Ascending aorta (tissue), 2 donors: Measurements from ENCODE around the gene MYBBP1A. TPM values are rescaled to one million over a fixed set of nuclear protein-coding genes. Genes with fewer than 3 reads are reported as not detected.
A peak's percentile ranks its signal among the peaks of the same experiment; 100 is the strongest.

Experiments
- DNase-seq, 2 donors: peaks; one replicate each; pipeline ENCODE4 v3.0.0-alpha.2; 2019; ENCODE audit warnings: low spot score in 2 of 2
- H3K27ac ChIP-seq, 2 donors: fragments of 200-600 bp; sonication (generic); one replicate each; pipeline ENCODE4 v1.5.1; 2016 to 2017; ENCODE audit warnings: mild to moderate bottlenecking in 1 of 2
- H3K27me3 ChIP-seq: fragments of 200-600 bp; sonication (generic); one replicate; pipeline ENCODE4 v1.5.1; 2017
- H3K36me3 ChIP-seq, 2 donors: fragments of 200-600 bp; sonication (generic); one replicate each; pipeline ENCODE4 v1.5.1; 2016
- H3K4me1 ChIP-seq, 2 donors: fragments of 200-600 bp; sonication (generic); one replicate each; pipeline ENCODE4 v1.5.1; 2016 to 2017; ENCODE audit warnings: mild to moderate bottlenecking in 1 of 2
- H3K4me3 ChIP-seq, 2 donors: fragments of 200-600 bp; sonication (generic); one replicate each; pipeline ENCODE4 v1.5.1; 2016 to 2017; ENCODE audit warnings: mild to moderate bottlenecking in 1 of 2
- H3K9me3 ChIP-seq, 2 donors: fragments of 200-600 bp; sonication (generic); one replicate each; pipeline ENCODE4 v1.5.1; 2016
- CTCF ChIP-seq, 3 experiments: fragments of 200-600 bp in 2 of 3; fragments of 450-650 bp in 1 of 3; sonication (generic) in 2 of 3; IDR thresholded peaks; one replicate each; pipeline ENCODE4 v1.5.1; 2016 to 2019; ENCODE audit warnings: antibody characterized with exemption in 3 of 3, mild to moderate bottlenecking in 1 of 3, moderate library complexity in 1 of 3
- intact Hi-C: fragments of 100-400 bp; cut with DNase I; formaldehyde crosslinking; loops from one replicate; pipeline ENCODE4 v1.15.1; 2023
- total RNA-seq: library from RNA; depleted of rRNA; stranded (reverse); fragments of >200 nt; gene quantifications from one replicate; pipeline ENCODE4 v1.1.0, GENCODE V29; 2016

The MYBBP1A gene
- total RNA-seq, 1 donor from 2014 or later: 94.5 TPM

GRCh38 chr17:4506175-4506813 is 48.9 kb downstream of the MYBBP1A start:
- Histone ChIP-seq H3K9me3 (no peaks in the 10 kb centered on the region), H3K36me3 (no peaks in the 10 kb centered on the region), H3K27me3 (no peaks in the 10 kb centered on the region), H3K4me3 (no peak overlapping the region), H3K4me1 (peaks cover 25 to 32% of the 10 kb centered on the region in 2 donors), H3K27ac (peak overlapping the region; percentile 23 to 87)
- intact Hi-C loops: no loop called here
- TF ChIP-seq CTCF (IDR thresholded peaks at IDR 0.05): no peak
- no peak for DNase-seq

GRCh38 chr17:4505187-4505586 is 50.0 kb downstream of the MYBBP1A start:
- no peak for DNase-seq
- H3K4me3 ChIP-seq: no peak overlapping the region
- H3K27me3 ChIP-seq: no peaks in the 10 kb centered on the region
- intact Hi-C loops: no loop called here
- H3K27ac ChIP-seq: no peak overlapping the region
- TF ChIP-seq CTCF (IDR thresholded peaks at IDR 0.05): no peak
- peaks cover 23 to 31% of the 10 kb centered on the region in 2 donors for H3K4me1 ChIP-seq
- no peaks in the 10 kb centered on the region for H3K9me3 ChIP-seq
- no peaks in the 10 kb centered on the region for H3K36me3 ChIP-seq

GRCh38 chr17:4504188-4504587 is 51.0 kb downstream of the MYBBP1A start:
- Histone ChIP-seq H3K36me3 (no peaks in the 10 kb centered on the region), H3K27me3 (no peaks in the 10 kb centered on the region), H3K27ac (no peak overlapping the region), H3K9me3 (no peaks in the 10 kb centered on the region), H3K4me1 (peaks cover 27 to 34% of the 10 kb centered on the region in 2 donors), H3K4me3 (no peak overlapping the region)
- no peak for DNase-seq
- TF ChIP-seq CTCF (IDR thresholded peaks at IDR 0.05): no peak
- intact Hi-C loops: no loop called here

- Histone ChIP-seq H3K4me3 (no peak overlapping the region), H3K27me3 (no peaks in the 10 kb centered on the region), H3K4me1 (peaks cover 23 to 28% of the 10 kb centered on the region in 2 donors), H3K9me3 (no peaks in the 10 kb centered on the region), H3K27ac (no peak overlapping the region), H3K36me3 (no peaks in the 10 kb centered on the region)
- TF ChIP-seq CTCF (IDR thresholded peaks at IDR 0.05): no peak
- no peak for DNase-seq
- intact Hi-C loops: no loop called here
Observed at GRCh38 chr17:4503283-4504025, 51.7 kb downstream of the MYBBP1A start.

- no peak for TF ChIP-seq CTCF (IDR thresholded peaks at IDR 0.05)
- Histone ChIP-seq H3K4me1 (peaks cover 23 to 31% of the 10 kb centered on the region in 2 donors), H3K36me3 (no peaks in the 10 kb centered on the region), H3K9me3 (no peaks in the 10 kb centered on the region), H3K27me3 (no peaks in the 10 kb centered on the region), H3K27ac (no peak overlapping the region), H3K4me3 (no peak overlapping the region)
- intact Hi-C loops: no loop called here
- DNase-seq: no peak
Observed at GRCh38 chr17:4502466-4503154, 52.6 kb downstream of the MYBBP1A start.
